NCI-H1694 (cell line): ENCODE data around the gene APBB2.

Source experiments
- DNase-seq: peaks from one replicate; lab custom pipeline; 2025; lab: John Stamatoyannopoulos, UW

APBB2 gene

DNA sequence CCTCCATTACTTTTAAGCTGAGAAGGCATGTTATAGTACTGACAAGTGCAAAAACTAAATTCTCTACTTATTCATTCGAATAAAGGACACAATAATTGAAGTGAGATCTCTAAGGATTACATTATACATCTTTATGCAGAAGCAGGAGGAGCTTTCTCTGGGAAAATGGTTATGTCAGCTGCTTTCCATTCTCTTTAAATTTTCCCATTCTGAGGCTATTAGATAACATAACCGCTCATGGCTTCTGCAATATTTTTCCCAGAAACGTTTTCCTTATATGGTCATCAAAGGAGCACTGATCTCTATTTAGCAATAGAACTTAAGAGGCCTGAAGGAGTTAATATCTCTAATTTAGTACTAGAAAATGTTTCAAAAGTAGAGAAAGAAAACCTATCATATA, 243.0 kb downstream of the APBB2 start:
- DNase-seq, result no peak

DNA sequence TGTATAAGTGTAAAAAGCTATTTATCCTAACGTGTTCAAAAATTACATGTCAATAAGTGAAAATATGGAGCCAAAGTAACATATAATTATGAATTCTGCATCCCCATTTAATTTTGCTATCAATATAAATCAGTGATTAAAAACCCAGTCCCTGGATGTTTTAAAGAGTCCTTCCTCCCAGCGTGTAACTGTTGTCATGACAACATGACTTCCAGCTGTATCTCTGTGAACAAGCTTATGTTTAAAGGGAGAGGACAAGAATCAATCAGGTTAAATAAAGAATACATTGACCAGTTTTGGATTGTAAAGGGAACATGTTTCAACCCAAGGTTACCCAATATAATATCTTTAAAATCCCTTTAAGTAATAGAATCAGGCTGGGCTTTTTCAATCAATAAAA, 244.8 kb downstream of the APBB2 start:
- DNase-seq, result no peak

DNA sequence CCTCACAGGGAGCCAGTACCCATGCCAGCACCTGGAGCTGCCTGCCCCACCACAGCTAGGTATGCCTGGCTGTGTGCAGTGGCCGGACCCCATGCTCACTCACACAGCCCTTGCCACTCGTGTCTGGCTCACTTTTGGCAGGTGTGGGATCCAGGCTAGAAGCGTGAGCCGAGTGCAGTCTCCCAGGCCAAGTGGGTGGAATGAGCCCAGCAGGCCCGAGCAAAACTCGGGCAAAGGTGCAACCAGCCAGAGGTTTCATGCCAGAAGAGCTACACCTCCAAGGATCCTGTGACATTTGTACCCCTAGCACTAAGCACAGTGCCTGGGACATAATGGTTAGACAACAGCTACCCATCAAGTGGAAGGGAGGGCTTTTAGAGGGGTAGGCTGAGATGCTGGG, 246.8 kb downstream of the APBB2 start:
- no peak for DNase-seq

DNA sequence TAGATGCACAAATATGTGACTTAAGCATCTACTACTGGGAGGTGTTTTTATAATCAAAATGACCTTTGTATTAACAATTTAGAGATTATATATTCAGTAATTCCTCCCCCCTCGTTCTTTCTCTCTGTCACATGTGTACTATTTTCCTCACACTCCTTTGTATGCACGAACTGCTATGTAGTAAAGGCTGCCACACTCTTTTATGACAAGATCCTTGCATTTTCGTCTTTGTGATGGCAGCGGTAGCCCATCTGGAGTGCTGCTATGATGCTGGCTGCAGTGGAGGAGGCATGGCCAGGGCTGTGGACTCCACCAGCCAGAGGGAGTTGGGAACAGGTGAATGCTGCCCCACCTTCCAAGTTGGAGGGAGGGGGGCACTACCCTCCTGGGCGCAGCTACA, 248.3 kb downstream of the APBB2 start:
- DNase-seq, result no peak

DNA sequence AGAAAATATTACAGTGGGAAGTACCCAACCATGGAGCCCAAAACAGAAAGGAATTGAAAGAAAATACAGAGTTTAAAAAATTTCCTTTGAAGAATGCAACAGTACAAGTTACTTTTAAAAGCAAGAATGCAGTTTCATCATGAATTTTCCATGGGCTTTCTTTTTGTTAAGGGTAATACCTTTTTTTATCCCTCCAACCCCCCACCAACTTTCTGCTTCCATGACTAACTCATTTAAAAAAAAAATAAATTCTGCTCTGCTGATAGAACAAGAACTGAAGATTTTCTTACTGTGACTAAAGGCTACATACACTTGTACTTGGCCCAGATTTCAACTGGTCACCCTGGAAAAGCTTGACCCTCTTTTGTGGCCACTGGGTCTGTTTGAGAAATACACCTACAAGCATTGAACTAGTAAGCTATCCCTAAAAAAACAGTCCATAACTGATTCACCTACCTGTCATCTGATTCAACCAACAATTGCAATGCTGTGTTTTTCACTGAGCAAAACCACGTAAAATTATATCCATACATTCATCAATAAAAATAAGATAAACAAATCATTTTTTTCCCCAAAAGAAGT, 250.4 kb downstream of the APBB2 start:
- no peak for DNase-seq

DNA sequence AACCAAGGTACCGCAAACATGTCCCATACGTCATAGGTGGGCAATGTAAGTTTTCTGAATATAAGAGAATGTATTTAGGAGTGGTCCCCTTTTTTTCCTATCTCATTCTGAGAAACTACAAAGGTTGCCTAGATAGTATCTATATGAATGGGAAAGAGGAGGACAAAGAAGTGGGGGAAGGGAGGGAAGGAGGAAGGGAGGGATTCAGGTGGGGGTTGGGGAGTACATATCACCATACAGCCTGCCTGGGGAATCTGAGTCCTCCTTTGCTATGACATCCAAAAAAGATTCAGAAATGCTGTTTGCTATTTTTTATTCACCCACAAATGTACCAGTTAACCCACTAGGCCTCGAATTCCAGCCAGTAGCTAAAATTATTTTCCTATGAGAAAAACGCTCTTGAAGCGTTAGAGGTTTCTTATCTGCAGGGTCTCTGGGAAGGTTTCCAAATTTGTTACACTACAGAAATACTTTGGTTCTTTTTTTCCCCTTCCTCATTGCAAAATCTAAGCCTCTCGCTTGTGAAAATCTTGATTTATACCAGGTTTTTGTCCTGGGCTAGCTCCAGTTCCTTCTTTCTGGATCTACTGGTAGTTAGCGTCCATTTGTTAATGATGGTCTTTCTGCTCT, 251.7 kb downstream of the APBB2 start:
- DNase-seq, result no peak

DNA sequence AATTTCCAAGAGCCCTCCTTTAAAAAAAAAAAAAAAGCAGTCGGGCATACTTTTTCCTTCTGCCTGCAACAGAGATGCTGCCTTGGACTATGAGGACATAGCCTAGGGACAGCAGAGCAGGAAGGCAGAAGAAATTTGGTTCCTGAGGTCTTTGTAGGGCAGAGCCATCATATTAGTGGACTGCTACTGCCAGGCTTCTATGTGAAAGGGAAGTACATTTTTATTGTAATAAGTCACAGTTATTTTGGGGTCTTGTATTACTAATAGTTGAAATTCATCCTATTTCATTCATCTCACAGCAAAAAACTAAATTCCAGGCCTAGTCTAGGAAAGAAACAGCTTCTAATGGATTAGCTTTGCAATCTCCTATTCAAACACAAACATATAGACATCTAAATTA, 253.4 kb downstream of the APBB2 start:
- DNase-seq, result no peak

DNA sequence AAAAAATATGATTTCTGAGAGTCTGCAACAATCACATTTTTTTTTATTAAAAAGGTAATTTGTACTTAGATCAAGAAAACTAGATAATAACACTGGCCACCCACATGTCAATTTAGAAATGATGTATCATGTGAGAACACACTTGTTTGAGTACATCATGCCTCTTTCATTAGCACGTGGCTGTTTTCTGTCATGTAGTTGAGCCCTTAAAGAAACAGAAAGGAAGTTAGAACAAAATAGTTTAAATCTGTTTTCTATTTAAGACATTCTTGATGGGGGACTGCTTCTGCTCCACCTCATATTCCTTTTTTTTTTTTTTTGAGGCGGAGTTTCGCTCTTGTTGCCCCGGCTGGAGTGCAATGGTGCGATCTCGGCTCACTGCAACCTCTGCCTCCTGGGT, 257.1 kb downstream of the APBB2 start:
- no peak for DNase-seq

DNA sequence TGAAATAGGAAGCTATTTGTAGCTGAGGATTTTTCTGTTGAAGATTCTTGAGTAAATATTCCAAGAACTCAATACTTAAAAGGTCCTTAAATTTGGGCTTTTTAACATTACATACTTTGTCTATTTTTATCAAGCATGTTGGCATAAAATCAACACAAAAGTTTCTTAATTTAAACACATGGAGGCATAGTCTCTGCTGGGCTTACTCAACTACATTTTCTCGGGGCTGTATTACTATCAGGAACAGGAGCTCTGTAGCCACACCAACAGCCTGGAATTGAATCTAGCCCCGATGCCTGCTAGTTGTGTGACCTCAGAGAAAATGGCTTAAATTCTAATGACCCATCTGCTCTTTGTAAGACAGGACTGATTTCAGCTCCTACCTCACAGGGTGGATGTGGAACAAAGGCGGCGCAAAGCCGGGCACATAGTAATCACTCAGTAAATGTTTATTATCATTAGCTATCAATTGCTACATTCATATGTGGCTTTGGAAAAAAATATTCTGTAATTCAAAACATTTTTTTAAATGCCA, 257.6 kb downstream of the APBB2 start:
- DNase-seq, result no peak

DNA sequence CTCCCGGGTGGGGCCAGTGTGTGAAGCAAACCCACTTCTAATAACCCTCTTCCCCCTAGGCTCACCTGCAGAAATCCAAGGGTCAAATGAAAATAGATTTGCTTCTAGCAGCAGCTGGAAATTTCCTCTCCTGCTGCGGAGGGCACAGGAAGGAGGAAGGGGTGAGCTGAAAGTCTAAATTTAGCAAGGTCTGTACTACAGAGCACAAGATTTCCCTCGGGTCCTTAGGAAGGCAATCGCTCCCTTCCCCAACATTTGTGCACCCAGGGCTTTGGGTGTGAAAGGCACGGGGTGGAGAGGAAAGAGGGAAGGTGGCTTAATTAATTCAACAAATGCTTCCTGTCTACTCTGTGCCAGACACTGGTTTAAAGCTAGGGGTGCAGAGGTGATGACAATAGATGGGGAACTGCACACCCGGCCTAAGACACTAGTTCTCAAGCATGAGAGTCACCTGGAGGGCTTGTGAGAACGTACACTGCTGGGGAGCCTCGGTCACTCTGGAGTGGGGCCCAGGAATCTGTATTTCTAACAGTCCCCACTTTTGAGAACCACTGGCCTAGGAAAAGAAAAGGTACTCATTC, 260.2 kb downstream of the APBB2 start:
- no peak for DNase-seq

DNA sequence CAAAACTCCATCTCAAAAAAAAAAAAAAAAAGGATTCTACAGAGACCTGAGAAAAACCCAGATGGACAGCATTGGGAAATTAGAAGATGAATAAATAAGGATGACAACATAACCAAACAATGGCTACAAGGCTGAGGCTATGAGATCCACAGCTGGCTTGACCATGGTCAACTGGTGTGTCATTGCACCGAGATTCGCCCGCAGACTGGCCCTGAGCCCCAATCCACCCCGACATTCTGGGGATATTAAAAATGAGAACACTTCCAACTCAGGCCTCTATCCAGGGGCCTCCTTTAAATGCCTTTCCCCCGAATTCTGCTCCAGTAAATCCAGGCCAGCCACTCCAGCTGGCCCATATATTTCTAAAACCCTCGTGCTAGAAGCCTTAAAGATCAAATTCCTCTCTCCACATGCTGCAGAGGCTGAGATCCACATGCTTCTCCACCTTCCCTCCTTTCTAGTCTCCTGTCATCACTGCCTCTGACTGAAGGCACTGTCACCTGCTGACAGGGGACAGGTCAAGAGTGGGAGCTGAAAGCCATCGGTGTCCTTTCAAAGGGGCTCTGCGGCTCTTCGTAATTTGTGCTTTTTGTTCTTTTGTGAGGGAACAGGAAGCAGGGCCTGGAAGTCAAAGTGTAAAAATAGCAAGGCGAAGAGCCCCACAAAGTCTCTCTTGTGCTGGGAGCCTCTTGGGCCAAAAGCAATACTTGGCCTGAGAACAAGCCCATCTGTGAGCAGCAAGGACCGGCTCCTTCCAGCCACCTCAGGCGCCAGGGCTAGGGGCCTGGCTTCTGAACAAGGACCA, 260.9 kb downstream of the APBB2 start:
- no peak for DNase-seq

DNA sequence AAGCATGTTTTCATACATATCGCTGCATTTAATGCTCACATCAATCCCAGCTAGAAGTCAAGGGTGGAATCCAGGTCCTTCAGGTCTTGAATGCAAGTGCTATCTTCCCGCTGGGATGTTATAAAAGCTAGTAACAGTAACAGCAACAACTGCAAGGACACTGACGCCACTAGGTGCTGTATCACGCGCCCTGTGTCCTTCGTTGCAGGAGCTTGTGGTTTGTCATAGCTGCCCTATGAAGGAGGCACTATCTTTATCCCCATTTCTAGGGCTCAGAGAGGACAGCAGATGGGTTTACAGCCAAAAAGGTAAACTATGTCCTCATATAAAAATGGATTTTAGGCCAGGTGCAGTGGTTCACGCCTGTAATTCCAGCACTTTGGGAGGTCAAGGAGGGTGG, 261.7 kb downstream of the APBB2 start:
- DNase-seq, result no peak

DNA sequence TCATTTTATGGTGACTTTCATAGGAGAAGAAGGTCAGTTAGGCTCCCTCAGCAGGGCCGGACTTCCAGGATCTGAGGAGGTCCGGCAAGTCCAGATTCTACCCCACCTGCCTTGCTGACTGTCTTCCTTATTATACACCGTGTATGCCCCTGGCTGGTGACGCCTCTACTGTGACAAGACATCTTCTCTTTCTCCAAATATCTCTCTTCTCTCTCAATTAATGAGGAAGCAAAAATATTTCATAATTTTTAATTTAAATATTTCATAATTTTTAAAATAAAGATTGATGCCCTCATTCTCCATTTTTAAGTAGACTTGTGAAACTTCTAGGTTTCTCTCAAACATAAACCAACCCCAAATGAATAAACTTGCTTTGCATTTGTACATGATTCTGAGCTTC, 262.1 kb downstream of the APBB2 start:
- DNase-seq, result no peak

DNA sequence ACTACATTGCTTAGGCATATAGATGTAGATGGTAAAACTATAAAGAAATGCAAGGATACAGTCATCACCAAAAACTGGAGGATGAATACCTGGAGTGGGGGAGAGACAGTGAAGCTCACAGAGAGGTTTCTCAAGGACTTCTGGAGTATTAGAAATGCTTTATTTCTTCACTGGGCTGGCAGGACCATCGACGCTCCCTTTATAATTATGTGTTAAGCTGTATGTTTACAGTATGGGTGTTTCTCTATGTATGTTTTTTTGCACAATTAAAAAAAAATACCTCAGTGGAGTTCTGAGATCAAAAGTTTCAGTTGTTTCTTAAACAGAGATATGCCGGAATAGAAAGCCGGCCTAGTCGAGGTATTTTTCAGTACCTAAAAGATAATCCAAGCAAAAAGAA, 263.3 kb downstream of the APBB2 start:
- DNase-seq, result no peak

DNA sequence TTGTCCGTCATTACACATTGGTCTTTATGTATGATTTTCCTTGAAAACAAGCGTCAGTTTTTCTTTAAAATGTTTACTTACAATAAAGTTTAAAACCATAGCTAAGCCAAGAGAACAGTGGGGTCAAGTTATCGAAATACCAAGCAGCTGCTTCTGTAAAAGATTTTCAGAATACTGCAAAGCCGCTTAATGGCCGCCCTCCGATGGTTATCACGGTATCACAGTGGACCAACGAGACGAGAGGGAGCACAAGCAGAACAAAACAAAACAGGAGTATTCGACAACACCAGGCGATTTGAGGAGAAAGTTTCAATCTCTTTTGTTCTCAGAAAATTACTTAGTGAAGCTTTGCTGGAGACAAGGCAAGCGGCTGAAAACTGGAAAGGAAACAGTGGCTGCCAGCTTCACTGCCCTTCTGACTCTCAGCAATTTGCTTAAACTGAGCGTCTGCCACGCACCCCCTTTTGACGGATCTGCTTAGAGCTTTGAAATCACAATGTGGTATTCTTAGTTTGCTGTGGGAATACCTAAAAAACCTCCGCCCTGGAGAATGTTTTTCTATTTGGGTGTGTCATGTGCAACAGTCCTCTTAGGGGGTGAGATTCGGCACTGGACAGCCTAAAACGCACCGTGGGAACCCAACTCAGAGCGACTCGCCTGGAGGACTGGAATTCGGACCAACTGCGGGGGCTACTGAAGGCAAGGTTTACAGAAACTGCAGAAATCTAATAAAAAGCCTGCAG, 264.8 kb downstream of the APBB2 start:
- no peak for DNase-seq

DNA sequence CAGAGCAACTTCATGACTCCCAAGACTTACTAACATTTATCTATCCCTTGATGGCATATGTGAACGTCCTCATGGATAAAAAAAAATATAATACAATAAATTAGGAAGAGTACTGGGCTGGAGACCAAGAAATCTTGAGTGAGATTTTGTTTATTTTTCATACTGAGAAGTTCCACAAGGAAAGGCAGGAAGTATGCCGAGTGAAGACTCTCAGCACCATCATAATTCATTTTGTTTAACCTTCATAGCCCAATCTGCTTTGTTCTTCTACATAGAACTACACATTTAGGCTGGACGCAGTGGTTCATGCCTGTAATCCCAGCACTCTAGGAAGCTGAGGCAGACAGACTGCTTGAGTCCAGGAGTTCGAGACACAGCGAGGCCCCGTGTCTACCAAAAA, 266.3 kb downstream of the APBB2 start:
- no peak for DNase-seq

DNA sequence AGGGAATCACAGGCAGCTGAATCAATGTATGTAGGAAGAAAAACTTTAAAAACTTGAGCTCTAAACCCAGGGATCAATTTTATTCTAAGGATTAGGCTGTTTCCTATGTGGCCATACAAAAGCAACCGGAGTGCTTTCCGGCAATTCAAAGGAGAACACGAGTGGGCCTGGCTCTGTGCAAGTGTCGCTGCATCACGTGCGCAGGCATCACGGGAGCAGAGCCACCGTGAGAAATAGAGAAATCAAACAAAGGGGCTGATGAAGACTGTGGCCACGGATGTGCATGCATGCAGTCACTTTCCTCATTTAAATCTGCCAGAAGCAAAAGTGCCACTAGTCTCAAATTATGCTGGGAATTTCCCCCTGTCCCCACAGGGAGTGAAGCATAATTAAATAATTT, 267.7 kb downstream of the APBB2 start:
- no peak for DNase-seq

DNA sequence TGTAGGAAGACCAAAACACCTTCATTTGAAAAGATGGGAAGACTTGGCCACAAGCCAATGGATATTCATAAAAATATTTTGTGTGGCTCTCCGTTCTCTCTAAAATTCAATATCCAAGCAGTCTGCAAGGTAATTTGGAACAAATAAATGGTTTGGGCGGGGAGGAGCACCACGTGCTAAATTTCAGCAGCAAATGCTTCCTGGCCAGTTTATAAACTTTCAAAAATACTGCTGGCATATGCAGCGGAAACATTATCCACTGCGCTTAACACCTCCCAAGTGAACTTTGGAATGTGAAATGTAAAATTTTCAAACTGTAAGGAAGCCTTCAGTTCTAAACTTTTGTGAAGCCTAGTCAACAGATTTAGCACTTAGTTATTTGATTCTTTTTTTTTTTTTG, 273.6 kb downstream of the APBB2 start:
- no peak for DNase-seq

DNA sequence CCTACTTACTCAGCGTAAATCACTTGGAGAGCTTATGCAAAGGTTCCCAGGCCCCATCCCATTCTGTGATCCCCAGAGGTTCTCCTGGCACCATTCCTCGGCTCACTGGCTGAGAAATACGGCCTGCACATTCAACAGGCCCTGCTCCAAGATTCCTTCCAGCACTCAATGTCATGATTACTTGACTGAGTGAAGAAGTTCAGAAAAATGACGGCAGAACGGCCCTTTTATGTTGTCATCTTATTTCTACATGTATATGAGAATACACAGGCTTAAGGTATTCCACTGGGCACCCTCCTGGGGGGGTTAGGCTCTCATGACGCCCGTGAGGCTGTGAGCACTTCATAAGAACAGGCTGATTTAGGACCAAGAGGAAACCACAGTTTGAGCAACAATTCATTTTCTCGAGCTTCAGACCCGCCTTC, 274.0 kb downstream of the APBB2 start:
- DNase-seq, result no peak

DNA sequence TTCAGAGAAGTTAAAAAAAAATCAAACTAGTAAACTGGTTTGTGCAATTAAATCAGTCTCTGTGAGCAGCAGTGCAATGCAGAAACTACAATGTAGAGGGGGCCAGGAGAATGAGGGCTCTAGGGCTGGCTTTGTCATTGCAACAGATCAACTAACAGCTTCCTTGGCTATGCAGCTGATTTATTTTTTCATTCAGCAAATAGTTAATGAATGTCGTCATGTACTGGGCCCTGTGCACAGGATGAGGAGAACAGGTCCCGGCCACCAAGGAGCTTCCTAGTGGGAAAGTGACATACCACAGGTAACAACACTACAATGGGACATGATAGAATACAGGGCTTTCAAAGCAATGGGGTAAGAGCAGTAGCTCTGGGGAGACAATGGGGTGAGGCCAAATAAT, 274.5 kb downstream of the APBB2 start:
- DNase-seq, result no peak

DNA sequence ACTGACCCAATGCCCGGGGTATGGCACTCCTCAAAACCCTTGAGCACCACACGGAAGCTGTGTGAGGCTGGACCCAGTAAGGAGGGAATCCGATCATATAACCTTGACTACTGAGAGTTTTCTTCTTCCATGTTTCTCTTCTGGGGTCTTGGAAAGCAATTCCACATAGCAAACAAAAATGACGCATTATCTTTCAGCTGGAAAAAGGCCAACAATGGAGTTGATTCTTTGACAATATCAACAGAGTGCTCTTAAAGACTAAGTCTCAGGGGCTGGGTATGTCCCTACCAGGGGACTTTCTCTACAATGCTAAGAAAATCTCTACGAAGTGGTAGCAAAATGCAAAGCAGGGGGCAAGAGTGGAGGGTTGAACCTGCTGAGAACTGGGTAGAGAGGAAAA, 276.0 kb downstream of the APBB2 start:
- DNase-seq, result no peak

DNA sequence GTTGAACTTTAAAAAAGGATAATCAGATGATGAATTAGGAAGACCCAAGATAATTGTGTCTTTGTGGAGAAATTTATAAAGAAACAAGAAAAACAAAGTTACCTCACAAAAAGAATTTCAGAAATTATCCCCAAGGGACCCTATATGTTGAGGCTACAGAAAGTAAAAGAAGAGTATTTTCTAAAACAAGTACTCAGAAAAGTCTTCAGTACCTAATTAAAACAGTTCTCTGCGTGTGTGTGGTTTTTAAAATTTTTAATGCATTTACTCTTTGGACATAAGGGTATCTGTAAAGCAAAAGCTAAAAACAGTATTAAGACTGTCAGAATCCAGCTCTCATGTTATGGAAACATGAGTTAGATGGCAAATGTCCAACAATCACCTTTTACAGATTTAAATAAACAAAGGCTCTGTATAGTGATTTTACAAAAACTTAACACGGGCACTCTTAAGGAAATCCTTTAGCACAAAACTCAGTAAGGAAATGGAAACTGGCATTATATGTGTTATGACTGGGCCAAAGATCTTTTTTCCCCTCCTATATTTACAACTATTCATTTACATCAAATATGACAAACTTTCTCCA, 277.1 kb downstream of the APBB2 start:
- no peak for DNase-seq
